Endothelial cell (in vitro differentiated cells): ENCODE data around the gene C14orf93. TPM values are rescaled to one million over a fixed set of nuclear protein-coding genes. Genes with fewer than 3 reads are reported as not detected.

ENCODE experiments used
- DNase-seq: peaks from one replicate; pipeline ENCODE4 v3.0.0; 2021; ENCODE audit warnings: low spot score
- H3K27ac Mint-ChIP-seq: one replicate; pipeline ENCODE4 v1.8.0; 2021; ENCODE audit warnings: mixed read lengths, inconsistent platforms; ENCODE audit not compliant: unreplicated experiment
- H3K27me3 Mint-ChIP-seq: one replicate; pipeline ENCODE4 v1.8.0; 2021; ENCODE audit warnings: mild to moderate bottlenecking, moderate library complexity, mixed read lengths, inconsistent platforms; ENCODE audit not compliant: unreplicated experiment
- H3K36me3 Mint-ChIP-seq: one replicate; pipeline ENCODE4 v1.8.0; 2021; ENCODE audit warnings: mild to moderate bottlenecking, low read depth, mixed read lengths, inconsistent platforms; ENCODE audit not compliant: unreplicated experiment
- H3K4me1 Mint-ChIP-seq: one replicate; pipeline ENCODE4 v1.8.0; 2021; ENCODE audit warnings: mild to moderate bottlenecking, mixed read lengths, inconsistent platforms; ENCODE audit not compliant: unreplicated experiment
- H3K4me3 Mint-ChIP-seq: one replicate; pipeline ENCODE4 v1.8.0; 2021; ENCODE audit warnings: mild to moderate bottlenecking, mixed read lengths, inconsistent platforms; ENCODE audit not compliant: unreplicated experiment
- H3K9me3 Mint-ChIP-seq: one replicate; pipeline ENCODE4 v1.8.0; 2021; ENCODE audit warnings: mixed read lengths, inconsistent platforms; ENCODE audit not compliant: unreplicated experiment
- CTCF ChIP-seq: fragments of 200-600 bp; sonication (generic); IDR thresholded peaks from one replicate; pipeline ENCODE4 v1.5.0; 2021; ENCODE audit warnings: antibody characterized with exemption; ENCODE audit not compliant: unreplicated experiment
- total RNA-seq: library from RNA; stranded (reverse); fragmentation: NEBNext Ultra II Directional; extraction: Animal tissue kit (Norgen Biotek cat#: 25700); gene quantifications from one replicate; pipeline ENCODE4 v1.2.1, GENCODE V29; 2021; ENCODE audit not compliant: unreplicated experiment

Gene C14orf93
- total RNA-seq, 1 donor from 2014 or later = 9.0 TPM

- H3K4me1 Mint-ChIP-seq = peaks cover 1% of the 10 kb centered on the region
- peaks cover under 1% of the 10 kb centered on the region for H3K36me3 Mint-ChIP-seq
- DNase-seq = no peak
- no peak overlapping the region for H3K27ac Mint-ChIP-seq
- no peak for TF ChIP-seq CTCF
- H3K27me3 Mint-ChIP-seq = peaks cover 7% of the 10 kb centered on the region
- no peaks in the 10 kb centered on the region for H3K9me3 Mint-ChIP-seq
- H3K4me3 Mint-ChIP-seq = no peak overlapping the region
Measured at GRCh38 chr14:22984959-22985658, 24.8 kb downstream of the C14orf93 start.

DNA sequence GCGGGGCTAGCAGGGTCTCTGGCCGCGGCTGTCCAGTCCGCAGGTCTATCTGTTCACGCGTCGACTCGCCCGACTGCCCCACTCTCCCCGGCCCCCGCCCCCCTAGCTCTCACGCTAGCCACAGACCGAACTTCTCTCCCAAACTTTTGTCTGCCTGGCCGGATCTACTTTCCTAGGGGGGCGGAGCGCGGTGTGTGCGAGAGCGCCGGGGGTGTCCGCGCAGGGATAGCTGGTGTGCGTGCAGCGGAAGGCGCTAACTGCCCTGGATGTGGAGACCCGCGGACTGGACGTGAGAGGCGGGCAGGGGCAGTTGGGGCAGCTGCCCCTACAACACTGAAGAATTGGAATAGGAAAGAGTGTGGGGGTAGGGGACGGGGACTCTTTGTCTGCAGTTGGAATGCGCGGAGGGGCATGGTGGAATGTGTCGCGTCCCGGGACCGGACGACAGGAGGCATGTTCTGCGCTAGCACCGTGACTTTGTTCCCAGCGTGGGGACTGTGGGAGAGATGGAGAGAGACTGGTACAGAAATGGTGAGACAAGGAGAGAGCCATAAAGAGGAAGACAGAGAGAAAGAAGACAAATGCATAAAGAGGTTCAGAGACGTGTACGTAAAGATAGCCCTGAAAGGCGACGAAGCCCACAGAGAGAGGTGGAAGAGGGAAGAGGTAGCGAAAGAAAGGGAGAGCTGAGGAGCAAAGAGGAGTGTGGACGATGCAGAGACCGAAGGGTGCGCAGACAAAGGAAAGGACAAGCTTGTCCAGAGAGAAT lies 27.3 kb downstream of the C14orf93 start, which contains the start of gene AJUBA:
Gene AJUBA, minus strand, starts transcription at position 75 of the 769 bp plus-strand sequence. CDS start 285 bp downstream, outside the sequence.
- H3K27ac Mint-ChIP-seq = no peak within 1 kb of the TSS
- no peaks in the 10 kb centered on the region for H3K9me3 Mint-ChIP-seq
- peaks cover 17% of the 10 kb centered on the region for H3K27me3 Mint-ChIP-seq
- TF ChIP-seq CTCF = no peak
- H3K4me1 Mint-ChIP-seq = peaks cover 14% of the 10 kb centered on the region
- peak within 1 kb of the TSS; percentile 62 for H3K4me3 Mint-ChIP-seq
- peak; percentile 85 for DNase-seq
- peaks cover 9% of the 10 kb centered on the region for H3K36me3 Mint-ChIP-seq

DNA sequence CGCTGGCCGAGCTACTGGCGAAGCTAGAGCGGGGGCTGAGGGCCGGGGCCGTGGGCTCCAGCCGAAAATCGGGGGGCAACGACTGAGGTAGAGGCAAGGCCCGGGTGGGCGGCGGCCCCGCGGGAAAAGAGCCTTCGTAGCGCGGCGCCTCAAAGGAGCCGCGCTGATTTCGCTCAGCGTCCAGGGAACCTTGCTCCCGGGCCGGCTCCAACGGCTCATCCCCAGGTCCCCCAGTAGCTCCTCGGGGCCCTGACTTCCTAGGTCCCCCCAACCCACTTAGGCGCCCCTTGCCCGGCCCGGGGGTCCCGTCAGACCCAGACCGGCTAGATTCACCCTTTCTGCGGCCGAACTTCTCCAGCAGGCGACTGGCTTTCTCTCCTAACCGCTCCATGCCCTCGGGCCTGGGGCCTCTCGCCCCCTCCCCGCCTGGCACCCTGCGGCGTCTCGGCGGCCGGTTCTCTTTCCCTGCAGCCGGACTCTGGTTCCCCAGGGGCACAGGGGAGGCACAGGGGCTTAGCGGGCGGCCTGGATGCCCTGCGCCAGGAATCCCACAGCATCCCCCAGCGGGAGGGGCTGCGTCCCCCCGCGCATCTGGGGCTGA lies 28.0 kb downstream of the C14orf93 start:
- Mint-ChIP-seq H3K9me3 (no peaks in the 10 kb centered on the region), H3K27me3 (peaks cover 19% of the 10 kb centered on the region), H3K4me3 (peak overlapping the region; percentile 62), H3K4me1 (peaks cover 21% of the 10 kb centered on the region), H3K36me3 (peaks cover 9% of the 10 kb centered on the region), H3K27ac (no peak overlapping the region)
- DNase-seq = peak; percentile 27
- TF ChIP-seq CTCF = no peak

DNA sequence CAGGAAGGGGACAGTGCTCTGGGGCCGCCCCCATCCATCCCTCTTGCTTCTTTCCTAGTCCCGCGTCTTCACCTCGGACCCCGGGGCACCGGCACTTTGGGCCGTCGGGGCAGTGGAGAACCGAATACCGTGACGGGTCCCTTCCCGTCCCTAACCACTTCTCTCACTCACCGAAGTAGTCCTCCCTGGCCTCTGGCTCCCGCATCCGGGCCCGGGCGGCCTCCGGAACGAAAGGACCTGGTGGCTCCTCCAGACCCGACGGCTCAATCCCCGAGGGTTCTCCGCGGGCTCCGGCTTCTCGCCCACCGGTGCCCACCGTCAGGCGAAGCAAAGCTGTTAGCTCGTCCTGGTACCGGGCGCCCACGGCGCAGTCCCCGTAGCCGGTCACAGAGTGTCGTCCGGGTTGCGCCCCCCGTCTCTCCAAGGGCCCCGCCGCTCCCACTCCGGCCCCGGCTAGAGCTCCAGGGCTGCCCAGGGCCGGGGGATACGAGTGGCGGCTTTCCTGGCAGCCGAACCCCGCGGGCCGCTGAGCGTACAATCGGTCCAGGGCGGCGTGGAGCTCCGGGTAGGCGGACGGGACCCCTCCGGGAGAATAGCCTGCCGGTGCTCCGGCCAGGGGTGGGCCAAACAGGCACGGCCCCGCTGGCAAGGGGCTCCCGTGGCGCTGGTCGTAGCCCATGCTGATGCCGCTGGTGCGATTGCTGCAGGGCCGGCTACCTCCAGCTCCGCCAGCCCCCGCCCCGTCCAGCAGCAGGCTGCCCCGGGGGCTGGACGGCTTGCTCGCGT lies 28.7 kb downstream of the C14orf93 start:
- H3K4me1 Mint-ChIP-seq = peaks cover 27% of the 10 kb centered on the region
- no peak for TF ChIP-seq CTCF
- DNase-seq = peak; percentile 15
- H3K27me3 Mint-ChIP-seq = peaks cover 19% of the 10 kb centered on the region
- peaks cover 13% of the 10 kb centered on the region for H3K36me3 Mint-ChIP-seq
- no peaks in the 10 kb centered on the region for H3K9me3 Mint-ChIP-seq
- peak overlapping the region; percentile 31 for H3K4me3 Mint-ChIP-seq
- no peak overlapping the region for H3K27ac Mint-ChIP-seq
